Gastrocnemius medialis (tissue), 4 donors: ENCODE measurements around the gene ZNF768.

Experiments
- CTCF ChIP-seq, 5 experiments: fragments of 450-650 bp in 3 of 5; fragments of 200-600 bp in 2 of 5; sonication (generic) in 2 of 5; IDR thresholded peaks in 4 of 5; conservative IDR thresholded peaks in 1 of 5; 1 replicate in 4 of 5; 2 replicates in 1 of 5; pipeline ENCODE4 v1.5.1; 2016 to 2019; ENCODE audit warnings: antibody characterized with exemption in 5 of 5, mild to moderate bottlenecking in 3 of 5, moderate library complexity in 3 of 5
- POLR2A ChIP-seq, 2 donors: fragments of 450-650 bp; IDR thresholded peaks; one replicate each; pipeline ENCODE4 v1.6.1; 2017; ENCODE audit warnings: antibody characterized with exemption in 2 of 2, mild to moderate bottlenecking in 2 of 2, moderate library complexity in 2 of 2

- TF ChIP-seq CTCF (IDR thresholded peaks at IDR 0.05 in 4 of 5, conservative IDR thresholded peaks at IDR 0.05 in 1 of 5): no peak
- no peak for TF ChIP-seq POLR2A (IDR thresholded peaks at IDR 0.05)
Measured at GRCh38 chr16:30519120-30520049, 7.0 kb downstream of the ZNF768 start.
